Activated CD8-positive, alpha-beta T cell treated with anti-CD3 and anti-CD28 coated beads, Interleukin-2, amount 10 ng/mL, durations not matched to agents 7 days and 5 days (primary cell): ENCODE measurements around the gene TMCO1. TPM values are rescaled to one million over a fixed set of nuclear protein-coding genes. Genes with fewer than 3 reads are reported as not detected.
A peak's percentile ranks its signal among the peaks of the same experiment; 100 is the strongest.
"Not testable (repeated sequence)": the region's sequence is repeated elsewhere in the genome, so short reads cannot be mapped to it uniquely, and the experiment has no call there.

Source experiments
- ATAC-seq: fragments of 150-1000 bp; cut with Tn5 transposase; one replicate; pipeline ENCODE4 v1.10.0; 2021; ENCODE audit warnings: moderate library complexity
- CTCF ChIA-PET: fragments of 350-600 bp; sonication (Branson Sonifier 250); formaldehyde crosslinking; loops from one replicate; lab custom pipeline; 2021; ENCODE audit warnings: antibody characterized with exemption; lab: Charles Lee
- POLR2A ChIA-PET: fragments of 350-600 bp; sonication (Branson Sonifier 250); formaldehyde crosslinking; loops from one replicate; lab custom pipeline; 2021; ENCODE audit warnings: antibody characterized with exemption; lab: Charles Lee
- DNase-seq: peaks from one replicate; pipeline ENCODE4 v3.0.0-alpha.2; 2020
- H3K27ac Mint-ChIP-seq: one replicate; pipeline ENCODE4 v1.8.0; 2021; ENCODE audit warnings: mild to moderate bottlenecking, mixed read lengths
- H3K27me3 Mint-ChIP-seq: one replicate; pipeline ENCODE4 v1.8.0; 2021; ENCODE audit warnings: low read depth, mixed read lengths
- H3K36me3 Mint-ChIP-seq: one replicate; pipeline ENCODE4 v1.8.0; 2021; ENCODE audit warnings: low read depth, mixed read lengths
- H3K4me1 Mint-ChIP-seq: one replicate; pipeline ENCODE4 v1.8.0; 2021; ENCODE audit warnings: low read depth, mixed read lengths
- H3K4me3 Mint-ChIP-seq: one replicate; pipeline ENCODE4 v1.8.0; 2021; ENCODE audit warnings: mild to moderate bottlenecking, mixed read lengths
- H3K9me3 Mint-ChIP-seq: one replicate; pipeline ENCODE4 v1.8.0; 2022; ENCODE audit warnings: mixed read lengths; ENCODE audit not compliant: insufficient read depth
- total RNA-seq, 2 experiments: library from RNA; stranded (reverse); gene quantifications; one replicate each; pipeline ENCODE4 v1.2.3, GENCODE V29; 2021

TMCO1 gene
- total RNA-seq, 2 experiments from 2014 or later = 89.0 to 90.1 TPM

- H3K27me3 Mint-ChIP-seq = no peaks in the 10 kb centered on the region
- H3K27ac Mint-ChIP-seq = no peak overlapping the region
- DNase-seq (no peak), ATAC-seq (no peak)
- ChIA-PET CTCF (interaction anchor here (1.8 kb wide), 1 partner anchor 172 kb away, joined by 5 read pairs; no protein-coding TSS in a partner anchor), POLR2A (no interaction called here)
- H3K4me3 Mint-ChIP-seq = no peak overlapping the region
- no peaks in the 10 kb centered on the region for H3K9me3 Mint-ChIP-seq
- peaks cover 54% of the 10 kb centered on the region for H3K36me3 Mint-ChIP-seq
- peaks cover 5% of the 10 kb centered on the region for H3K4me1 Mint-ChIP-seq
Measured at GRCh38 chr1:165742194-165742593, 26.5 kb downstream of the TMCO1 start.

- peaks cover 54% of the 10 kb centered on the region for H3K36me3 Mint-ChIP-seq
- no peak overlapping the region for H3K4me3 Mint-ChIP-seq
- ATAC-seq = no peak
Measured at GRCh38 chr1:165738794-165739193, 29.9 kb downstream of the TMCO1 start.

GRCh38 chr1:165737196-165737595 lies 31.5 kb downstream of the TMCO1 start:
- no peak overlapping the region for H3K27ac Mint-ChIP-seq
- H3K4me3 Mint-ChIP-seq = no peak overlapping the region
- H3K4me1 Mint-ChIP-seq = peaks cover 5% of the 10 kb centered on the region
- peaks cover 44% of the 10 kb centered on the region for H3K36me3 Mint-ChIP-seq
- DNase-seq (no peak), ATAC-seq (no peak)
- H3K9me3 Mint-ChIP-seq = no peaks in the 10 kb centered on the region
- H3K27me3 Mint-ChIP-seq = no peaks in the 10 kb centered on the region
- CTCF ChIA-PET = no interaction called here
- POLR2A ChIA-PET = interaction anchor here (2.2 kb wide), 1 partner anchor 32 kb away, joined by 7 read pairs; the partner anchor contains the start of gene TMCO1

More at GRCh38 chr1:165738794-165739193, 29.9 kb downstream of the TMCO1 start:
- Mint-ChIP-seq H3K4me1 (peaks cover 5% of the 10 kb centered on the region), H3K27ac (no peak overlapping the region), H3K27me3 (no peaks in the 10 kb centered on the region), H3K9me3 (no peaks in the 10 kb centered on the region)
- POLR2A ChIA-PET = interaction anchor here (2.2 kb wide), 1 partner anchor 30 kb away, joined by 7 read pairs; the partner anchor contains the start of gene TMCO1
- no peak for DNase-seq
- CTCF ChIA-PET = interaction anchor here (1.3 kb wide), 1 partner anchor 370 kb away, joined by 6 read pairs; no protein-coding TSS in a partner anchor

- H3K27me3 Mint-ChIP-seq = no peaks in the 10 kb centered on the region
- ChIA-PET CTCF (interaction anchor here (0.7 to 1.6 kb wide), 3 partner anchors 10 to 179 kb away, joined by 3 to 4 read pairs (median 3); no protein-coding TSS in a partner anchor), POLR2A (interaction anchor here (0.6 to 0.8 kb wide), 2 partner anchors 37 to 1632 kb away, joined by 3 read pairs; partner anchors contain the start of gene ALDH9A1)
- DNase-seq (no peak), ATAC-seq (no peak)
- H3K4me3 Mint-ChIP-seq = no peak overlapping the region
- no peaks in the 10 kb centered on the region for H3K9me3 Mint-ChIP-seq
- peaks cover 5% of the 10 kb centered on the region for H3K4me1 Mint-ChIP-seq
- peak overlapping the region; percentile 7 for H3K27ac Mint-ChIP-seq
- H3K36me3 Mint-ChIP-seq = peaks cover 25% of the 10 kb centered on the region
Measured at GRCh38 chr1:165734906-165735305, 33.8 kb downstream of the TMCO1 start.

GRCh38 chr1:165726841-165727240 lies 41.8 kb downstream of the TMCO1 start:
- ChIA-PET POLR2A (interaction anchor here (0.6 kb wide), 2 partner anchors 12 to 42 kb away, joined by 3 to 4 read pairs; partner anchors contain the start of gene TMCO1), CTCF (interaction anchor here (1.7 kb wide), 1 partner anchor 188 kb away, joined by 8 read pairs; no protein-coding TSS in a partner anchor)
- DNase-seq (no peak), ATAC-seq (no peak)
- H3K36me3 Mint-ChIP-seq = peaks cover 20% of the 10 kb centered on the region
- H3K4me3 Mint-ChIP-seq = no peak overlapping the region
- H3K4me1 Mint-ChIP-seq = no peaks in the 10 kb centered on the region
- no peaks in the 10 kb centered on the region for H3K27me3 Mint-ChIP-seq
- no peaks in the 10 kb centered on the region for H3K9me3 Mint-ChIP-seq
- no peak overlapping the region for H3K27ac Mint-ChIP-seq

GRCh38 chr1:165726169-165726568 lies 42.5 kb downstream of the TMCO1 start:
- no peak for ATAC-seq
- no peak overlapping the region for H3K27ac Mint-ChIP-seq
- H3K4me3 Mint-ChIP-seq = no peak overlapping the region
- no peak for DNase-seq
- peaks cover 20% of the 10 kb centered on the region for H3K36me3 Mint-ChIP-seq
- CTCF ChIA-PET = interaction anchor here (1.7 kb wide), 1 partner anchor 188 kb away, joined by 8 read pairs; no protein-coding TSS in a partner anchor
- POLR2A ChIA-PET = interaction anchor here (0.6 kb wide), 2 partner anchors 13 to 43 kb away, joined by 3 to 4 read pairs; partner anchors contain the start of gene TMCO1
- no peaks in the 10 kb centered on the region for H3K4me1 Mint-ChIP-seq
- no peaks in the 10 kb centered on the region for H3K27me3 Mint-ChIP-seq
- no peaks in the 10 kb centered on the region for H3K9me3 Mint-ChIP-seq

- ATAC-seq (peak; percentile 61), DNase-seq (peak; percentile 60)
- ChIA-PET POLR2A (no interaction called here), CTCF (interaction anchor here (0.6 to 1.6 kb wide), 3 partner anchors 176 to 196 kb away, joined by 3 read pairs; no protein-coding TSS in a partner anchor)
- H3K9me3 Mint-ChIP-seq = no peaks in the 10 kb centered on the region
- H3K4me1 Mint-ChIP-seq = no peaks in the 10 kb centered on the region
- no peak overlapping the region for H3K4me3 Mint-ChIP-seq
- H3K27ac Mint-ChIP-seq = no peak overlapping the region
- peaks cover 9% of the 10 kb centered on the region for H3K27me3 Mint-ChIP-seq
- no peaks in the 10 kb centered on the region for H3K36me3 Mint-ChIP-seq
Measured at GRCh38 chr1:165717918-165718515, 50.7 kb downstream of the TMCO1 start.

GRCh38 chr1:165716265-165717051 lies 52.2 kb downstream of the TMCO1 start:
- DNase-seq, H3K27ac Mint-ChIP-seq, H3K4me3 Mint-ChIP-seq, H3K9me3 Mint-ChIP-seq, H3K4me1 Mint-ChIP-seq, CTCF ChIA-PET, ATAC-seq, H3K36me3 Mint-ChIP-seq, POLR2A ChIA-PET: not testable (repeated sequence)
- peaks cover 12% of the 10 kb centered on the region for H3K27me3 Mint-ChIP-seq

GRCh38 chr1:165712764-165713163 lies 55.9 kb downstream of the TMCO1 start:
- DNase-seq (no peak), ATAC-seq (no peak)
- Mint-ChIP-seq H3K9me3 (no peaks in the 10 kb centered on the region), H3K27me3 (peaks cover 21% of the 10 kb centered on the region), H3K27ac (no peak overlapping the region), H3K4me1 (no peaks in the 10 kb centered on the region), H3K4me3 (no peak overlapping the region), H3K36me3 (no peaks in the 10 kb centered on the region)
- ChIA-PET CTCF (interaction anchor here (1.2 to 2.1 kb wide), 2 partner anchors 201 to 212 kb away, joined by 3 to 5 read pairs; no protein-coding TSS in a partner anchor), POLR2A (no interaction called here)

GRCh38 chr1:165707984-165708706 lies 60.5 kb downstream of the TMCO1 start:
- H3K4me1 Mint-ChIP-seq = no peaks in the 10 kb centered on the region
- H3K36me3 Mint-ChIP-seq = no peaks in the 10 kb centered on the region
- peaks cover 16% of the 10 kb centered on the region for H3K27me3 Mint-ChIP-seq
- DNase-seq (no peak), ATAC-seq (no peak)
- ChIA-PET CTCF (interaction anchor here (0.9 kb wide), 1 partner anchor 121 kb away, joined by 3 read pairs; no protein-coding TSS in a partner anchor), POLR2A (interaction anchor here (0.9 kb wide), 1 partner anchor 10 kb away, joined by 5 read pairs; the partner anchor contains the start of gene ALDH9A1)
- no peak overlapping the region for H3K4me3 Mint-ChIP-seq
- H3K27ac Mint-ChIP-seq = no peak overlapping the region
- no peaks in the 10 kb centered on the region for H3K9me3 Mint-ChIP-seq

- H3K27me3 Mint-ChIP-seq = peaks cover 8% of the 10 kb centered on the region
- no peaks in the 10 kb centered on the region for H3K9me3 Mint-ChIP-seq
- no peaks in the 10 kb centered on the region for H3K36me3 Mint-ChIP-seq
- H3K4me3 Mint-ChIP-seq = no peak overlapping the region
- no peak for ATAC-seq
- H3K27ac Mint-ChIP-seq = no peak overlapping the region
- ChIA-PET POLR2A (no interaction called here), CTCF (interaction anchor here (0.6 kb wide), 1 partner anchor 71 kb away, joined by 4 read pairs; no protein-coding TSS in a partner anchor)
- no peak for DNase-seq
- H3K4me1 Mint-ChIP-seq = peaks cover 9% of the 10 kb centered on the region
Measured at GRCh38 chr1:165703648-165704047, 65.0 kb downstream of the TMCO1 start.
